HepG2 (cell line): ENCODE results near the gene DOCK2. TPM values are rescaled to one million over a fixed set of nuclear protein-coding genes. Genes with fewer than 3 reads are reported as not detected.

Experiments used
- ATAC-seq: fragments of 200-7000 bp; cut with Tn5 transposase; 3 replicates; pipeline ENCODE4 v1.9.1; 2020; ENCODE audit warnings: mild to moderate bottlenecking, moderate library complexity
- BruUV-seq: library from RNA; stranded (reverse); fragments of 400-500 nt; replicated peaks from 2 replicates; lab custom pipeline; 2021; lab: Mats Ljungman, UMichigan
- CTCF ChIA-PET: fragments of 300-600 bp; formaldehyde crosslinking; extraction: SDS; loops from one replicate; lab custom pipeline; 2021; ENCODE audit warnings: low total read pairs, inconsistent platforms, low intra/inter-chr PET ratio; lab: Yijun Ruan, JAX
- POLR2A ChIA-PET: fragments of 350-600 bp; sonication (Branson Sonifier 250); formaldehyde crosslinking; loops from one replicate; lab custom pipeline; 2020; ENCODE audit warnings: antibody characterized with exemption, inconsistent platforms; lab: Yijun Ruan, JAX
- DNase-seq: peaks from one replicate; pipeline ENCODE4 v3.0.0-alpha.2; 2015; ENCODE audit warnings: low spot score
- FAIRE-seq: peaks from 3 replicates; lab custom pipeline; 2011; peaks lifted over from hg19 to GRCh38; lab: Jason Lieb, UNC
- H2AFZ ChIP-seq: one replicate; pipeline ENCODE4 v1.6.1; 2011; ENCODE audit warnings: low read length, inconsistent platforms
- H3K27ac ChIP-seq: fragments of 300-600 bp; 3 replicates; pipeline ENCODE4 v1.8.0; 2011; ENCODE audit warnings: mixed run types, mild to moderate bottlenecking, mixed read lengths, low read length, inconsistent platforms; ENCODE audit not compliant: insufficient read depth; ENCODE audit errors: extremely low read length
- H3K27me3 ChIP-seq, 2 experiments: fragments of 200-600 bp in 1 of 2; 2 replicates in 1 of 2; 3 replicates in 1 of 2; pipeline versions ENCODE4 v1.6.0 to v1.8.0; 2011; ENCODE audit warnings: low read length in 2 of 2, mild to moderate bottlenecking in 2 of 2, moderate library complexity in 2 of 2, inconsistent platforms in 1 of 2; ENCODE audit not compliant: insufficient read depth in 2 of 2, control insufficient read depth in 1 of 2
- H3K36me3 ChIP-seq, 2 experiments: fragments of 200-600 bp in 1 of 2; replicated peaks in 1 of 2; 2 replicates in 1 of 2; 3 replicates in 1 of 2; pipeline versions ENCODE4 v1.5.1 to v1.8.0; 2011; ENCODE audit warnings: low read length in 2 of 2, inconsistent platforms in 1 of 2; ENCODE audit not compliant: insufficient read depth in 2 of 2, control insufficient read depth in 1 of 2
- H3K4me1 ChIP-seq: 2 replicates; pipeline ENCODE4 v1.5.1; 2012; ENCODE audit warnings: low read length, inconsistent platforms; ENCODE audit not compliant: insufficient read depth
- H3K4me2 ChIP-seq: 2 replicates; pipeline ENCODE4 v1.6.0; 2011; ENCODE audit warnings: low read depth, low read length, inconsistent platforms
- H3K4me3 ChIP-seq, 3 experiments: fragments of 200-600 bp in 1 of 3; sonication (generic), shearing (Covaris generic) in 1 of 3; replicated peaks in 1 of 3; 2 replicates each; pipeline ENCODE4 v1.5.1; 2011 to 2016; ENCODE audit warnings: low read length in 3 of 3, inconsistent platforms in 2 of 3, low read depth in 2 of 3, mild to moderate bottlenecking in 2 of 3, control low read depth in 1 of 3, mixed read lengths in 1 of 3; ENCODE audit not compliant: insufficient read depth in 1 of 3
- H3K79me2 ChIP-seq: one replicate; pipeline ENCODE4 v1.6.1; 2011; ENCODE audit warnings: low read length, inconsistent platforms; ENCODE audit not compliant: insufficient read depth
- H3K9ac ChIP-seq: 2 replicates; pipeline ENCODE4 v1.6.0; 2011; ENCODE audit warnings: mild to moderate bottlenecking, low read depth, low read length, inconsistent platforms; ENCODE audit not compliant: insufficient read depth
- H3K9me3 ChIP-seq: 2 replicates; pipeline ENCODE4 v1.5.1; 2012; ENCODE audit warnings: mild to moderate bottlenecking, low read length
- H4K20me1 ChIP-seq: 2 replicates; pipeline ENCODE4 v1.6.0; 2011; ENCODE audit warnings: inconsistent platforms, mild to moderate bottlenecking, low read length, moderate library complexity; ENCODE audit not compliant: insufficient read depth
- GABPB1 ChIP-seq: IDR thresholded peaks from 2 replicates; pipeline ENCODE4 v1.6.1; 2016; ENCODE audit warnings: mild to moderate bottlenecking, missing genetic modification reagents, moderate library complexity, missing compliant biosample characterization
- HDAC2 ChIP-seq: sonication (generic); formaldehyde crosslinking; IDR thresholded peaks from 2 replicates; pipeline ENCODE4 v1.4.0; 2020; ENCODE audit warnings: missing genetic modification reagents
- MED1 ChIP-seq: sonication (generic); formaldehyde crosslinking; IDR thresholded peaks from 2 replicates; pipeline ENCODE4 v1.4.0; 2020; ENCODE audit warnings: missing genetic modification reagents
- NCOA5 ChIP-seq: sonication (generic); formaldehyde crosslinking; IDR thresholded peaks from 2 replicates; pipeline ENCODE4 v1.4.0; 2020; ENCODE audit warnings: missing genetic modification reagents
- NCOR1 ChIP-seq: fragments of 200-600 bp; sonication (generic); IDR thresholded peaks from 2 replicates; pipeline ENCODE4 v1.7.0; 2017; ENCODE audit warnings: antibody characterized with exemption, low read length, borderline replicate concordance
- RFXAP ChIP-seq: sonication (generic); formaldehyde crosslinking; IDR thresholded peaks from 2 replicates; pipeline ENCODE4 v1.4.0; 2020; ENCODE audit warnings: missing genetic modification reagents, borderline replicate concordance
- TEAD3 ChIP-seq: optimal IDR thresholded peaks from 2 replicates; pipeline ENCODE3; 2016; ENCODE audit warnings: borderline replicate concordance
- USF2 ChIP-seq, 2 experiments: sonication (generic) in 1 of 2; formaldehyde crosslinking in 1 of 2; IDR thresholded peaks; 2 replicates each; pipeline versions ENCODE4 v1.5.1 to v1.6.1; 2011 to 2020; ENCODE audit warnings: borderline replicate concordance in 1 of 2, low read depth in 1 of 2, low read length in 1 of 2, mild to moderate bottlenecking in 1 of 2, missing genetic modification reagents in 1 of 2, moderate library complexity in 1 of 2
- WGBS: methylation state at CpG from one replicate; pipeline ENCODE4 v1.1.6; 2017; ENCODE audit warnings: low lambda C conversion rate; 5-methylcytosine and 5-hydroxymethylcytosine counted together
- in situ Hi-C: cut with HindIII; loops from 2 replicates; pipeline ENCODE4 v1.10.0; 2017; ENCODE audit warnings: low pct_unique_long_range_greater_than_20kb; ENCODE audit not compliant: extremely low pct_ligation_motif_present
- intact Hi-C: fragments of 100-400 bp; cut with micrococcal nuclease; formaldehyde crosslinking; loops from one replicate; pipeline ENCODE4 v1.10.0; 2022; ENCODE audit not compliant: unreplicated experiment
- polyA plus RNA-seq, 8 experiments: library from polyadenylated mRNA; depleted of rRNA in 3 of 8; stranded (reverse) in 7 of 8; unstranded in 1 of 8; fragments of >200 nt; fragmentation: Illumina TruSeq in 4 of 8; extraction: Trizol in 4 of 8; gene quantifications; 2 replicates each; pipeline versions ENCODE4 v1.2.1 to v1.2.3, GENCODE V29; 2011 to 2016; ENCODE audit warnings: low read depth in 4 of 8, missing spikeins in 1 of 8, mixed read lengths in 1 of 8; ENCODE audit not compliant: insufficient read depth in 1 of 8
- total RNA-seq, 5 experiments: library from RNA; depleted of rRNA; stranded (reverse); fragments of >200 nt; fragmentation: Illumina TruSeq; extraction: Trizol; gene quantifications; 2 replicates each; pipeline ENCODE4 v1.2.3, GENCODE V29; 2016; ENCODE audit warnings: low read depth in 1 of 5
- TF ChIP-seq, protein P1 (sequence below): sonication (generic); formaldehyde crosslinking; IDR thresholded peaks from 2 replicates; pipeline ENCODE4 v1.8.0; 2022; ENCODE audit warnings: mild to moderate bottlenecking, missing genetic modification reagents, moderate library complexity
- TF ChIP-seq, protein P2 (sequence below): sonication (generic); formaldehyde crosslinking; IDR thresholded peaks from 2 replicates; pipeline ENCODE4 v1.8.0; 2022; ENCODE audit warnings: missing genetic modification reagents, mild to moderate bottlenecking, borderline replicate concordance

Gene DOCK2
- total and polyA plus RNA-seq, 2 of the 13 experiments (the other 11 are each of a cell fraction or from before 2014, with no cell fraction given): not detected

GRCh38 chr5:169706071-169706470 is 69.0 kb downstream of the DOCK2 start:
- no peak overlapping the region for H3K4me3 ChIP-seq
- H3K27ac ChIP-seq: no peak overlapping the region
- POLR2A ChIA-PET: no interaction called here
- DNase-seq (no peak), FAIRE-seq (no peak), ATAC-seq (no peak)
- intact Hi-C loops (no loop called here), in situ Hi-C loops (no loop called here)
- H3K27me3 ChIP-seq: no peaks in the 10 kb centered on the region; a peak in 3 of 5 replicates
- no peak overlapping the region for H2AFZ ChIP-seq
- no peaks in the 10 kb centered on the region for H3K79me2 ChIP-seq
- no peaks in the 10 kb centered on the region for H3K9me3 ChIP-seq
- H3K9ac ChIP-seq: no peak overlapping the region
- H4K20me1 ChIP-seq: no peaks in the 10 kb centered on the region
- CTCF ChIA-PET: no interaction called here
- no TSS peak for BruUV-seq
- H3K36me3 ChIP-seq: no peaks in the 10 kb centered on the region
- WGBS: 95% methylated on average over 1 of the region's 1 CpG
- TF ChIP-seq TEAD3 (CRISPR knock-in tag): no peak
- TF ChIP-seq NCOA5: no peak
- no peak for TF ChIP-seq GABPB1 (CRISPR knock-in tag)
- no peak overlapping the region for H3K4me2 ChIP-seq
- H3K4me1 ChIP-seq: no peaks in the 10 kb centered on the region

DNA sequence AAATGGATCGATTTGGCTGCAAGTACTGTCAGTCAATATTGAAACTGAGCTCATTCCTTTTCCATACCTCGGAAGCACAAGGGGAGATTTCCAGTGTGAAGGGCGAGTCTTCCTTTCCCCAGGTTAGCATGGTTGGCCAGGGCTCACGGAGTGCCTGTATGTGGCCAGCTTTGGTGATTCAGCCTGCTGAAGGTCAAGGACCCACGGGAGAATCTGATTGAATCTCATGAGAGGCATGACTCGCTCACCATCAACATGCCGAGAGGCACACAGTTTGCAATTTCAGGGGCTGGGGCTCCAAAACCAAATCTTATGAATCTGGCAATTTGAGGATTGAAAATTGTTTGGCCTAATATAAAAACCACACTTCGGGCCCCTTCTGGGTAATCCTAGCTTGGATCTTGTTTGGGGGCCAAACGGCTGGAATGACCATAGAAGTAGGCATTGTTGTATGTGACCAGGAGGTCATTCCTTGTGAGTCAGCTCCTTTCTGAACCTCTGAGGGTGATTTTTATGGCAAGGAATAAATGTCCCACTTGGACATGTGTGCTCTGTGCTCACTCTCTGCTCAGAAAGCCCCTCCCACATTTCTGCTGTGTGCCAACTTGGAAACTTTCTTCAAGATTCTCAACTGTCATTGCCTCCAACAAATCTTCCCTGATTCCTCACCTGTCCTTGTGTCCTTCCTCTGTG is 69.8 kb downstream of the DOCK2 start:
- no peak for FAIRE-seq

More for the DNA sequence above, 69.8 kb downstream of the DOCK2 start:
- Histone ChIP-seq H4K20me1 (no peaks in the 10 kb centered on the region), H3K79me2 (no peaks in the 10 kb centered on the region), H3K27me3 (no peaks in the 10 kb centered on the region; a peak in 3 of 5 replicates), H3K9me3 (no peaks in the 10 kb centered on the region), H3K4me2 (no peak overlapping the region), H3K4me1 (no peaks in the 10 kb centered on the region), H2AFZ (no peak overlapping the region), H3K27ac (no peak overlapping the region), H3K4me3 (no peak overlapping the region), H3K36me3 (no peaks in the 10 kb centered on the region), H3K9ac (no peak overlapping the region)
- CTCF ChIA-PET: no interaction called here
- in situ Hi-C loops (no loop called here), intact Hi-C loops (no loop called here)
- 9% methylated on average over 7 of the region's 9 CpGs for WGBS
- no TSS peak for BruUV-seq
- POLR2A ChIA-PET: no interaction called here
- ATAC-seq (peak; percentile 42; the same call in 1 of the 3 replicates), DNase-seq (no peak)
- TF ChIP-seq HDAC2 (no peak), NCOR1 (no peak), USF2 (IDR thresholded peaks at IDR 0.05; ENCODE audit: low read depth, low read length) (no peak), USF2 (CRISPR knock-in tag; IDR thresholded peaks at IDR 0.05; ENCODE audit: borderline replicate concordance) (no peak), RFXAP (CRISPR knock-in tag) (no peak), MED1 (CRISPR knock-in tag) (no peak)
- TF ChIP-seq, protein P1, sequence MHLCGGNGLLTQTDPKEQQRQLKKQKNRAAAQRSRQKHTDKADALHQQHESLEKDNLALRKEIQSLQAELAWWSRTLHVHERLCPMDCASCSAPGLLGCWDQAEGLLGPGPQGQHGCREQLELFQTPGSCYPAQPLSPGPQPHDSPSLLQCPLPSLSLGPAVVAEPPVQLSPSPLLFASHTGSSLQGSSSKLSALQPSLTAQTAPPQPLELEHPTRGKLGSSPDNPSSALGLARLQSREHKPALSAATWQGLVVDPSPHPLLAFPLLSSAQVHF (CRISPR knock-in tag): no peak
- TF ChIP-seq, protein P2, sequence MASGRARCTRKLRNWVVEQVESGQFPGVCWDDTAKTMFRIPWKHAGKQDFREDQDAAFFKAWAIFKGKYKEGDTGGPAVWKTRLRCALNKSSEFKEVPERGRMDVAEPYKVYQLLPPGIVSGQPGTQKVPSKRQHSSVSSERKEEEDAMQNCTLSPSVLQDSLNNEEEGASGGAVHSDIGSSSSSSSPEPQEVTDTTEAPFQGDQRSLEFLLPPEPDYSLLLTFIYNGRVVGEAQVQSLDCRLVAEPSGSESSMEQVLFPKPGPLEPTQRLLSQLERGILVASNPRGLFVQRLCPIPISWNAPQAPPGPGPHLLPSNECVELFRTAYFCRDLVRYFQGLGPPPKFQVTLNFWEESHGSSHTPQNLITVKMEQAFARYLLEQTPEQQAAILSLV: no peak
